Epidermal melanocyte (primary cell): ENCODE measurements around the gene TNFRSF18.

ENCODE experiments used
- DNase-seq: peaks from one replicate; pipeline ENCODE4 v3.0.0; 2011; ENCODE audit warnings: low spot score; ENCODE audit not compliant: insufficient read length

TNFRSF18 gene

GRCh38 chr1:1166642-1167397 lies 39.6 kb downstream of the TNFRSF18 start:
- no peak for DNase-seq

GRCh38 chr1:1165900-1166421 lies 40.4 kb downstream of the TNFRSF18 start:
- DNase-seq, result no peak

GRCh38 chr1:1165485-1165884 lies 40.9 kb downstream of the TNFRSF18 start:
- no peak for DNase-seq

- DNase-seq, result no peak
These were observed 41.5 kb downstream of the TNFRSF18 start for GRCh38 chr1:1164701-1165451.

- DNase-seq, result no peak
These were observed 42.1 kb downstream of the TNFRSF18 start for GRCh38 chr1:1164361-1164700.

GRCh38 chr1:1163538-1164070 lies 42.8 kb downstream of the TNFRSF18 start:
- DNase-seq, result no peak

- no peak for DNase-seq
These were observed 43.5 kb downstream of the TNFRSF18 start for GRCh38 chr1:1162597-1163537.

GRCh38 chr1:1161683-1162079 lies 44.7 kb downstream of the TNFRSF18 start:
- no peak for DNase-seq

DNA sequence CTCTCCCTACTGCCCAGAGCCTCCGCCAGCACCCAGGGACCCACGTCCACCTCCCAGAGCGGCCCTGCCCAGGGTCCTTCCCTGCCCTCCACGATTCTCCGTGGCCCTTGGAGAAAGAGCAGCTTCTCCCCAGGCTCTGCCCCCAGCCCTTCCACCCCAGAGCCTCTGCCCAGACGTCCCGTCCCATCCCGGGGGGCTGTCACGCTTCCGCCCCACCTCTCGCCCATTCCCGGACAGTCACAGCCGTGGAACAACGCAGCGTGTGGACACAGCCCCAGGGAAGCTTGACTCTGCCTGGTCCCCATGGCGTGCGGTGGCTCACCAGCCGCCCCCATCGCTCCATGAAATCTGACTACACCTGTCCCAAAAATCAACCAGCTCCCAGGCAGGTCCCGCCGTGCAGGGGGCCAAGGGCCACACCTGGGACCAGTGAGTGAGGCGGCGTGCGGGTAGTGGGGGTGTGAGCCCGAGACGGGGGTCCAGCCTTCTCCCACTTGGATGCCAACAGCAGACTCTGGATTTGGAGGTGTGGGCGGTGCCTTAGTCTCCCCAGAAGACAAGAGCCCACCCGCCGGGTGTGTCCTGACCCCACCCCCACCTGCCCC lies 45.2 kb downstream of the TNFRSF18 start:
- no peak for DNase-seq

- DNase-seq, result no peak
These were observed 46.0 kb downstream of the TNFRSF18 start for GRCh38 chr1:1160281-1160930.

- DNase-seq, result peak; percentile 81
These were observed 48.3 kb downstream of the TNFRSF18 start for GRCh38 chr1:1157914-1158710.

- DNase-seq, result peak; percentile 99
These were observed 48.9 kb downstream of the TNFRSF18 start for GRCh38 chr1:1157426-1157913.

DNA sequence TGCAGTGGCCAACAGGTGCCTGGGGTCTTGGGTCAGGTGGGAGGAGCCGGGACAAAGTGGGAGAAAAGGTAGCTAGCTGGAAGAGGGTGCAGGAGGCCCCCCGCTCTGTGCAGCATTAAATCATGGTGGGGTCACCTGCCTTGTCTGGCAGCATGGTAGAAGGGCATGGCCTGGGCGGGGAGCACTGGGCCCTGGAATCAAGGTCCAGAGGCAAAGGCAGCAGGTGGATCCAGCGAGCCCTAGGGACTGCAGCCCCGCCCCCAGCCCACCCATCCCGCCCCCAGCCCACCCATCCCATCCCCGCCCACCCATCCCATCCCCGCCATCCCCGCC lies 49.4 kb downstream of the TNFRSF18 start:
- no peak for DNase-seq

- DNase-seq, result no peak
These were observed 50.0 kb downstream of the TNFRSF18 start for GRCh38 chr1:1156140-1157032.

- DNase-seq, result no peak
These were observed 51.1 kb downstream of the TNFRSF18 start for GRCh38 chr1:1155258-1155657.

DNA sequence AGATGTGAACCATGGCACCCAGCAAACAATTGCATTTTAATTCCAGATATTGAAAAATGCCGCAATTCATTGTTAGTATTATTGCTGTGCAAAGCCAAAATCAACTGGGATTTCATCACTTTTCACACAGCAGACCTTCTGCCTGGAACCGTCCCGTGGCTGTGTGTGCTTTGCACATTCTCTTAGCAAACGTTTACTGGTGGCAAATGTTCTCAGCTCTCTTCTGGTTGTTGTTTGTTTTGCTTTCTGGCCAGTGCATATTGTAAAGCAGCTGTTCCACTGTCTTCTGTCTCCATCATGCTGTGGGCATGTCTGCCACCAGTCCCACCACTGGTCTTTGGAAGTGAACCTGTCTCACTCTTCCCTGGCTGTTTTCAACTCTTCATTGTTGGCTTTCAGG lies 52.5 kb downstream of the TNFRSF18 start:
- DNase-seq, result no peak
